OCI-LY1 (cell line): ENCODE measurements around the gene HELQ.

Source experiments
- H2AFZ ChIP-seq: fragments of 200-600 bp; sonication (generic), shearing (Covaris generic); 2 replicates; pipeline ENCODE4 v1.6.0; 2014; ENCODE audit warnings: antibody characterized with exemption, mild to moderate bottlenecking, low read length
- H3F3A ChIP-seq: fragments of 200-600 bp; sonication (generic), shearing (Covaris generic); 2 replicates; pipeline ENCODE4 v1.6.0; 2014; ENCODE audit warnings: mild to moderate bottlenecking, antibody characterized with exemption, low read length, moderate library complexity; ENCODE audit not compliant: insufficient read depth
- H3K27ac ChIP-seq: fragments of 200-600 bp; sonication (generic); 2 replicates; pipeline ENCODE4 v1.5.1; 2014; ENCODE audit warnings: low read length, mixed run types, mild to moderate bottlenecking, low read depth; ENCODE audit not compliant: poor library complexity, severe bottlenecking
- H3K27me3 ChIP-seq: fragments of 200-600 bp; sonication (generic); 2 replicates; pipeline ENCODE4 v1.6.0; 2014; ENCODE audit warnings: antibody characterized with exemption, mild to moderate bottlenecking, low read length, moderate library complexity; ENCODE audit not compliant: insufficient read depth
- H3K36me3 ChIP-seq: fragments of 200-600 bp; sonication (generic); 2 replicates; pipeline ENCODE4 v1.6.1; 2014; ENCODE audit warnings: mild to moderate bottlenecking, antibody characterized with exemption, low read length, moderate library complexity, mixed read lengths; ENCODE audit not compliant: insufficient read depth
- H3K4me1 ChIP-seq: fragments of 200-600 bp; sonication (generic); 2 replicates; pipeline ENCODE4 v1.5.1; 2014; ENCODE audit warnings: mild to moderate bottlenecking, low read length, moderate library complexity; ENCODE audit not compliant: insufficient read depth, severe bottlenecking
- H3K4me2 ChIP-seq: fragments of 200-600 bp; sonication (generic), shearing (Covaris generic); 2 replicates; pipeline ENCODE4 v1.6.1; 2014; ENCODE audit warnings: low read length
- H3K4me3 ChIP-seq: fragments of 200-600 bp; sonication (generic); 2 replicates; pipeline ENCODE4 v1.5.1; 2014; ENCODE audit warnings: low read length, low read depth, mild to moderate bottlenecking, mixed read lengths; ENCODE audit not compliant: poor library complexity, severe bottlenecking
- H3K79me2 ChIP-seq: fragments of 200-600 bp; shearing (Covaris generic); 2 replicates; pipeline ENCODE4 v1.6.1; 2016; ENCODE audit warnings: mixed run types, low read length, mixed read lengths; ENCODE audit not compliant: insufficient read depth
- H3K9ac ChIP-seq: fragments of 200-600 bp; sonication (generic), shearing (Covaris generic); 2 replicates; pipeline ENCODE4 v1.6.1; 2014; ENCODE audit warnings: mild to moderate bottlenecking, low read length, mixed read lengths
- H3K9me2 ChIP-seq: fragments of 200-600 bp; sonication (generic), shearing (Covaris generic); 2 replicates; pipeline ENCODE4 v1.6.1; 2014; ENCODE audit warnings: low read depth, mild to moderate bottlenecking, low read length, mixed read lengths
- H3K9me3 ChIP-seq: fragments of 200-600 bp; shearing (Covaris generic); 2 replicates; pipeline ENCODE4 v1.6.1; 2014; ENCODE audit warnings: low read length, mixed read lengths
- H4K20me1 ChIP-seq: fragments of 200-600 bp; sonication (generic), shearing (Covaris generic); 2 replicates; pipeline ENCODE4 v1.6.0; 2016; ENCODE audit warnings: mild to moderate bottlenecking, low read length; ENCODE audit not compliant: insufficient read depth
- CTCF ChIP-seq: fragments of 200-600 bp; sonication (generic), shearing (Covaris generic); IDR thresholded peaks from 2 replicates; pipeline ENCODE4 v1.5.1; 2017; ENCODE audit warnings: mild to moderate bottlenecking, antibody characterized with exemption, low read length, moderate library complexity, mixed read lengths
- EZH2 ChIP-seq: fragments of 200-600 bp; sonication (generic), shearing (Covaris generic); IDR thresholded peaks from 2 replicates; pipeline ENCODE4 v1.8.0; 2017; ENCODE audit warnings: borderline replicate concordance, mixed run types, mild to moderate bottlenecking, antibody characterized with exemption, low read length, moderate library complexity, mixed read lengths

Gene HELQ

DNA sequence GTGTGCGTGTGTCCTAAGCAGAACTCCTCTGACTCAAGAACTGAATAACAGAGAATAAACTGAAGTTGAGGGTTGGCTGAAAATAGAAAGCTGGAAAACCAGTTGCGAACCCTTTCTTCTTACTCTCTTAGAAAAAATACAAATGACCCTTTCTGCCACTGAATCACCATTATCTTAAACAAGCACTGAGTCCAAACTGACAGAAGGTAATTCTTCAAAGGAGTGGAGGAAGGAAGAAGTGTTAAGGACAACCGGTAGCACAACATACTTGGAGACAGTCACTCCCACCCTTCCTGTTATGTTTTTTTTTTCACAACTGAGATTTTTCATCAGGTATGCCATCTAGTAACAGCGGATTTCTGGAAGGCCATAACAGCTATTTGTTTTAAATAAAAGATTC, 38.1 kb downstream of the HELQ start:
- H3K4me3 ChIP-seq, result no peak overlapping the region
- no peak for TF ChIP-seq CTCF
- TF ChIP-seq EZH2, result no peak
- H3K27me3 ChIP-seq, result no peaks in the 10 kb centered on the region
- no peak overlapping the region for H2AFZ ChIP-seq
- peaks cover 56% of the 10 kb centered on the region for H3K36me3 ChIP-seq
- H3K4me2 ChIP-seq, result no peak overlapping the region
- H3K4me1 ChIP-seq, result no peaks in the 10 kb centered on the region
- H3K27ac ChIP-seq, result no peak overlapping the region
- no peaks in the 10 kb centered on the region for H4K20me1 ChIP-seq
- no peaks in the 10 kb centered on the region for H3K79me2 ChIP-seq
- H3K9me3 ChIP-seq, result no peaks in the 10 kb centered on the region
- no peaks in the 10 kb centered on the region for H3K9me2 ChIP-seq
- no peaks in the 10 kb centered on the region for H3F3A ChIP-seq
- H3K9ac ChIP-seq, result no peak overlapping the region

DNA sequence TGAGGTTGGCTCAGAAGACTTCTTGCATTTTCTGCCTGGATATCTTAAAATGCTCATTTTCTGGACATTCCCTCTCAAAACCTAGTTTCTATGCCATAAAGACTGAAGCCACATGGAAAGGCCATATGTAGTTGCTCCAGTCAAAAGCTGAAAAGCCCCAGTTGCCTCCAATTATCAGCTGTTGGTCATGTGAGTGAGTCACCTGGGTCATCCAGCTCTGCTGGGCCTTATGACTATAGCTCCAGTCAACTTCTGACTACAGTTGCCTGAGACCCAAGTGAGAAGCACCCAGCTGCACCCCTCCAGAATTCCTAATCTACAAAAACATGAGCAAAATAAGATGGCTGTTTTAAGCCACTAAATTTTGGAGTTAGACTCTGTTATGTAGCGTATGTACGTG, 41.9 kb downstream of the HELQ start:
- TF ChIP-seq CTCF (no peak), EZH2 (no peak)
- Histone ChIP-seq H3K4me2 (no peak overlapping the region), H3K9me3 (no peaks in the 10 kb centered on the region), H3K4me3 (no peak overlapping the region), H3K9ac (no peak overlapping the region), H4K20me1 (no peaks in the 10 kb centered on the region), H3K4me1 (no peaks in the 10 kb centered on the region), H3K27ac (no peak overlapping the region), H3K9me2 (no peaks in the 10 kb centered on the region), H2AFZ (no peak overlapping the region), H3K27me3 (no peaks in the 10 kb centered on the region), H3F3A (no peaks in the 10 kb centered on the region), H3K79me2 (no peaks in the 10 kb centered on the region), H3K36me3 (peaks cover 40% of the 10 kb centered on the region; the same call in 1 of the 2 replicates)

DNA sequence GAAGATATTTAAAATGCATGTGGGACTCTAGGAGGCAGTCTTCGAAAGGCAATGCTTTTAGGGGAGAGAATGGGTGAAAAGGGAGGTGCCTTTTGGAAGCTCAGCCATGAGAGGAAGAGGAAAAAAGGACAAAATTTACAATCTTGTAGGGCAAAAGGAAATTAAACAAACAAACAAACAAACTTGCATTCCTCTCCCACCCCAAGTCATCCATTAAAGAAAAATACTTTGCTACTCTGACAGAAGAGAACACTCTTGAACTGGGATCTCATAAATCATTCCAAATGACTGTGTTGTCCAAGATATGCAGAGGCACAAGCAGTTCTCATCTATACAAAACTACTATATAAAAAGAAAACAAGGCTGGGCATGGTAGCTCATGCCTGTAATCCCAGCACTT, 46.7 kb downstream of the HELQ start:
- TF ChIP-seq CTCF (no peak), EZH2 (no peak)
- no peaks in the 10 kb centered on the region for H3K79me2 ChIP-seq
- no peak overlapping the region for H3K9ac ChIP-seq
- no peak overlapping the region for H3K4me2 ChIP-seq
- H3K27me3 ChIP-seq, result no peaks in the 10 kb centered on the region
- H3F3A ChIP-seq, result no peaks in the 10 kb centered on the region
- H3K36me3 ChIP-seq, result peaks cover 18% of the 10 kb centered on the region; the same call in 1 of the 2 replicates
- H3K4me3 ChIP-seq, result no peak overlapping the region
- H3K9me2 ChIP-seq, result no peaks in the 10 kb centered on the region
- no peaks in the 10 kb centered on the region for H3K4me1 ChIP-seq
- H2AFZ ChIP-seq, result no peak overlapping the region
- H3K27ac ChIP-seq, result no peak overlapping the region
- H3K9me3 ChIP-seq, result no peaks in the 10 kb centered on the region
- no peaks in the 10 kb centered on the region for H4K20me1 ChIP-seq
